K562 (cell line): Measurements from ENCODE around the gene CTXN3. TPM values are rescaled to one million over a fixed set of nuclear protein-coding genes. Genes with fewer than 3 reads are reported as not detected.

Experiments
- ATAC-seq: fragments of 200-7000 bp; cut with Tn5 transposase; 3 replicates; pipeline ENCODE4 v1.9.1; 2020; ENCODE audit warnings: moderate library complexity
- BruUV-seq: library from RNA; stranded (reverse); fragments of 400-500 nt; replicated peaks from 2 replicates; lab custom pipeline; 2021; lab: Mats Ljungman, UMichigan
- CTCF ChIA-PET: fragments of 300-600 bp; formaldehyde crosslinking; extraction: SDS; loops from one replicate; lab custom pipeline; 2021; ENCODE audit warnings: low intra/inter-chr PET ratio; lab: Yijun Ruan, JAX
- POLR2A ChIA-PET: fragments of 300-600, 350-650 bp; sonication (Branson Sonifier 250); formaldehyde crosslinking; extraction: SDS; loops from one replicate; lab custom pipeline; 2021; ENCODE audit warnings: antibody characterized with exemption, inconsistent platforms; lab: Yijun Ruan, JAX
- DNase-seq, 4 experiments: peaks; one replicate each; pipeline versions ENCODE4 v3.0.0 to v3.0.0-alpha.2; 2011 to 2018; ENCODE audit warnings: low spot score in 3 of 4, mixed read lengths in 3 of 4; ENCODE audit errors: extremely low read depth in 1 of 4
- FAIRE-seq: peaks from 2 replicates; lab custom pipeline; 2011; peaks lifted over from hg19 to GRCh38; lab: Jason Lieb, UNC
- H2AFZ ChIP-seq: 2 replicates; pipeline ENCODE4 v1.6.0; 2011; ENCODE audit warnings: low read depth, low read length, control low read depth, inconsistent platforms
- H3K27ac ChIP-seq: fragments of 200-600 bp; 3 replicates; pipeline ENCODE4 v1.8.0; 2011; ENCODE audit warnings: low read depth, mild to moderate bottlenecking, control low read depth, inconsistent platforms, low read length, moderate library complexity, mixed read lengths; ENCODE audit errors: extremely low read depth
- H3K27me3 ChIP-seq, 2 experiments: fragments of 300-600 bp in 1 of 2; 2 replicates in 1 of 2; 3 replicates in 1 of 2; pipeline versions ENCODE4 v1.6.0 to v1.8.0; 2011; ENCODE audit warnings: inconsistent platforms in 2 of 2, low read length in 2 of 2, mild to moderate bottlenecking in 1 of 2, mixed read lengths in 1 of 2, moderate library complexity in 1 of 2; ENCODE audit not compliant: control insufficient read depth in 2 of 2, insufficient read depth in 2 of 2
- H3K36me3 ChIP-seq: fragments of 300-600 bp; 3 replicates; pipeline ENCODE4 v1.8.0; 2011; ENCODE audit warnings: mild to moderate bottlenecking, low read length, inconsistent platforms; ENCODE audit not compliant: control insufficient read depth, insufficient read depth
- H3K4me1 ChIP-seq, 2 experiments: fragments of 200-600 bp in 1 of 2; replicated peaks in 1 of 2; 2 replicates in 1 of 2; 3 replicates in 1 of 2; pipeline versions ENCODE4 v1.5.1 to v1.8.0; 2011; ENCODE audit warnings: inconsistent platforms in 2 of 2, low read length in 2 of 2, mild to moderate bottlenecking in 1 of 2, mixed read lengths in 1 of 2, moderate library complexity in 1 of 2; ENCODE audit not compliant: control insufficient read depth in 2 of 2, insufficient read depth in 2 of 2
- H3K4me2 ChIP-seq: 2 replicates; pipeline ENCODE4 v1.6.1; 2011; ENCODE audit warnings: low read length, control low read depth, inconsistent platforms, mixed read lengths; ENCODE audit not compliant: insufficient read depth
- H3K4me3 ChIP-seq: fragments of 200-600 bp; sonication (generic), shearing (Covaris generic); 2 replicates; pipeline ENCODE4 v1.5.1; 2016; ENCODE audit warnings: control low read depth, inconsistent platforms
- H3K79me2 ChIP-seq: fragments of 200-600 bp; 3 replicates; pipeline ENCODE4 v1.8.0; 2011; ENCODE audit warnings: low read length, inconsistent platforms; ENCODE audit not compliant: control insufficient read depth, insufficient read depth
- H3K9ac ChIP-seq, 2 experiments: 2 replicates each; pipeline versions ENCODE4 v1.6.0 to v1.6.1; 2011; ENCODE audit warnings: low read depth in 2 of 2, low read length in 2 of 2, control low read depth in 1 of 2, inconsistent platforms in 1 of 2, mild to moderate bottlenecking in 1 of 2, mixed read lengths in 1 of 2; ENCODE audit not compliant: insufficient read depth in 1 of 2
- H3K9me1 ChIP-seq: one replicate; pipeline ENCODE4 v1.6.0; 2011; ENCODE audit warnings: inconsistent platforms, mild to moderate bottlenecking, low read length, moderate library complexity; ENCODE audit not compliant: control insufficient read depth, insufficient read depth
- H3K9me3 ChIP-seq: replicated peaks from 2 replicates; pipeline ENCODE4 v1.5.1; 2011; ENCODE audit warnings: low read depth, low read length, inconsistent platforms; ENCODE audit not compliant: control insufficient read depth, insufficient read depth
- H4K20me1 ChIP-seq: replicated peaks from 2 replicates; pipeline ENCODE4 v1.6.1; 2011; ENCODE audit warnings: low read length, inconsistent platforms, mixed read lengths; ENCODE audit not compliant: control insufficient read depth, insufficient read depth
- GATAD2B ChIP-seq: fragments of 450-650 bp; IDR thresholded peaks from 2 replicates; pipeline ENCODE4 v1.6.1; 2017; ENCODE audit warnings: mild to moderate bottlenecking, borderline replicate concordance
- GTF2A2 ChIP-seq: IDR thresholded peaks from 2 replicates; pipeline ENCODE4 v1.6.1; 2016; ENCODE audit warnings: mild to moderate bottlenecking, missing genetic modification characterization, missing compliant biosample characterization
- HDAC6 ChIP-seq: IDR thresholded peaks from 2 replicates; pipeline ENCODE4 v1.6.1; 2012; ENCODE audit warnings: low read depth, mild to moderate bottlenecking, control low read depth, inconsistent platforms, low read length, moderate library complexity
- ILK ChIP-seq: fragments of 450-650 bp; IDR thresholded peaks from 2 replicates; pipeline ENCODE4 v1.6.1; 2016; ENCODE audit warnings: missing genetic modification characterization, low read depth, mild to moderate bottlenecking, missing compliant biosample characterization, moderate library complexity, borderline replicate concordance
- TEAD2 ChIP-seq: fragments of 450-650 bp; IDR thresholded peaks from 2 replicates; pipeline ENCODE4 v1.6.1; 2016; ENCODE audit warnings: missing genetic modification characterization, control low read depth, missing compliant biosample characterization
- ZC3H4 ChIP-seq: sonication (generic); formaldehyde crosslinking; IDR thresholded peaks from 2 replicates; pipeline ENCODE4 v1.9.0; 2021; ENCODE audit warnings: missing genetic modification reagents, borderline replicate concordance
- WGBS: fragments of 100-300 bp; shearing (Covaris generic); methylation state at CpG from one replicate; pipeline ENCODE4 v1.1.6; 2016; ENCODE audit warnings: low coverage, mixed read lengths; ENCODE audit not compliant: insufficient coverage; ENCODE audit errors: missing lambda C conversion rate; 5-methylcytosine and 5-hydroxymethylcytosine counted together
- in situ Hi-C: fragments of 300-500 bp; cut with MboI; formaldehyde crosslinking; loops from 4 replicates; pipeline ENCODE4 v1.15.0; 2018; ENCODE audit warnings: inconsistent platforms, mixed read lengths
- intact Hi-C: fragments of 100-400 bp; cut with micrococcal nuclease; formaldehyde crosslinking; loops from 2 replicates; pipeline ENCODE4 v1.14.2; 2022
- polyA plus RNA-seq, 8 experiments: library from polyadenylated mRNA; depleted of rRNA in 4 of 8; stranded (reverse) in 5 of 8; unstranded in 3 of 8; fragments of >200 nt; fragmentation: Nextera tagmentation in 2 of 8; fragmentation: Illumina TruSeq in 1 of 8; extraction: Ambion mirVana in 2 of 8; extraction: Trizol in 1 of 8; gene quantifications; 2 replicates each; pipeline versions ENCODE4 v1.2.1 to v1.2.3, GENCODE V29; 2011 to 2014; ENCODE audit warnings: inconsistent platforms in 1 of 8, missing spikeins in 1 of 8
- total RNA-seq, 7 experiments: library from RNA; depleted of rRNA in 6 of 7; stranded (reverse); fragments of >200 nt in 6 of 7; fragmentation: Illumina TruSeq in 2 of 7; extraction: Trizol in 2 of 7; gene quantifications; 2 replicates each; pipeline versions ENCODE4 v1.2.1 to v1.2.3, GENCODE V29; 2011 to 2021; ENCODE audit warnings: low replicate concordance in 1 of 7
- TF ChIP-seq, protein P1 (sequence below), 3 experiments: fragments of 200-800 bp in 1 of 3; sonication (Bioruptor generic) in 1 of 3; sonication (generic) in 1 of 3; formaldehyde crosslinking in 1 of 3; IDR thresholded peaks; 2 replicates each; pipeline versions ENCODE4 v1.6.1 to v1.8.0; 2016 to 2022; ENCODE audit warnings: mild to moderate bottlenecking in 2 of 3, missing compliant biosample characterization in 2 of 3, missing genetic modification characterization in 2 of 3, missing genetic modification reagents in 1 of 3
- TF ChIP-seq, protein P2 (sequence below): fragments of 450-650 bp; IDR thresholded peaks from 2 replicates; pipeline ENCODE4 v1.6.1; 2016; ENCODE audit warnings: antibody characterized with exemption

The CTXN3 gene
- total and polyA plus RNA-seq, 9 of the 15 experiments (the other 6 are each of a cell fraction or from before 2014, with no cell fraction given) = not detected

DNA sequence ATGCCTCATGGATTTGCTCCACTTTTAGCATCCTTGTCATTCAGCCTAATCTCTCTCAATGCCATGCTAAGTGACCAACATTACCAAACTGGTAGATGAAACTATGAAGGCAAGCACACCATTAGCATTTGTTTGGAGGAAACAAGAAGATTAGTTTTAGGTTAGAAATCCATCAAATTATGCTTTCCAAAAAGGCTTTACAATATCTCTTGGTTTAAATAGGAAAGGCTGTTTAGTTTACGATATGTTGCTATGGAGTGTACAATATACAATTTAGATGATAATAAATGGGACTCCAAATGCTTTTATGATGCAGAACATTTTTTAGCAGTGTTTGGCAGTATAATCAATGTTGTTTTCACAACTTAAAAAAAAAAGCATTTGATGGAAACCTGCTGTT, 47.8 kb upstream of the CTXN3 start:
- ATAC-seq = no peak
- DNase-seq = no peak
- Histone ChIP-seq H3K27ac (no peak overlapping the region), H3K9ac (no peak overlapping the region), H3K9me3 (no peaks in the 10 kb centered on the region), H3K4me1 (no peaks in the 10 kb centered on the region), H3K9me1 (no peaks in the 10 kb centered on the region), H3K4me2 (no peak overlapping the region), H3K79me2 (no peaks in the 10 kb centered on the region), H4K20me1 (no peaks in the 10 kb centered on the region), H3K27me3 (peaks cover 0 to 3% of the 10 kb centered on the region in 2 experiments; a peak in 1 of 5 replicates), H3K4me3 (no peak overlapping the region), H2AFZ (no peak overlapping the region), H3K36me3 (no peaks in the 10 kb centered on the region)
- TF ChIP-seq GTF2A2 (tag) = no peak
- BruUV-seq = no TSS peak
- intact Hi-C loops = no loop called here
- in situ Hi-C loops = no loop called here
- POLR2A ChIA-PET = no interaction called here
- no peak for FAIRE-seq
- CTCF ChIA-PET = no interaction called here
- 0% methylated on average over 1 of the region's 1 CpG for WGBS

DNA sequence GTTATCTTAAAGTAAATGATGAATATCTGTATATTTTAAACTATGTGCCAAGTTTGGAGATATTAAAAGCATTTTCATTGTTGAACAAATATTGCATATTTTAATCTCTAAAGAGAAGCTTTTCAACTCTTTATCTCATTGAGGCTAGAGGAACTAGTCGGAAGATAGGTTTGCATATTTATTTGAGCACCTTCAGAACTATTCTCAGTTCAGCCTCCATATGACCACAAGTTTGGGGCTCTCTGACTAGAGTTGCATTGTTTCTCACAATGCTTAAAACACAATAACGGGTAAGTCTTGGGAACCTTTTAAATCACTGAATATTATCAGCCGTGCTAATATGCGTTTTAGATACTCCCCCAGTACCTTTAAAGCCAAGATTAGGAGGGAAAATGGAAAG, 47.3 kb upstream of the CTXN3 start:
- DNase-seq (no peak), ATAC-seq (no peak), FAIRE-seq (no peak)
- Histone ChIP-seq H3K4me1 (no peaks in the 10 kb centered on the region), H3K9ac (no peak overlapping the region), H3K9me1 (no peaks in the 10 kb centered on the region), H3K27ac (no peak overlapping the region), H3K79me2 (no peaks in the 10 kb centered on the region), H4K20me1 (no peaks in the 10 kb centered on the region), H3K27me3 (peaks cover 0 to 6% of the 10 kb centered on the region in 2 experiments; a peak in 1 of 5 replicates), H3K4me3 (no peak overlapping the region), H3K36me3 (no peaks in the 10 kb centered on the region), H3K9me3 (no peaks in the 10 kb centered on the region), H3K4me2 (no peak overlapping the region), H2AFZ (no peak overlapping the region)
- BruUV-seq = no TSS peak
- in situ Hi-C loops (no loop called here), intact Hi-C loops (no loop called here)
- WGBS = 0% methylated on average over 4 of the region's 4 CpGs
- POLR2A ChIA-PET = no interaction called here
- CTCF ChIA-PET = no interaction called here
- TF ChIP-seq, protein P1, sequence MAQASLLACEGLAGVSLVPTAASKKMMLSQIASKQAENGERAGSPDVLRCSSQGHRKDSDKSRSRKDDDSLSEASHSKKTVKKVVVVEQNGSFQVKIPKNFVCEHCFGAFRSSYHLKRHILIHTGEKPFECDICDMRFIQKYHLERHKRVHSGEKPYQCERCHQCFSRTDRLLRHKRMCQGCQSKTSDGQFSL (CRISPR knock-in tag; IDR thresholded peaks at IDR 0.05) = no peak
- TF ChIP-seq, protein P1 (tag; IDR thresholded peaks at IDR 0.05) = no peak
- TF ChIP-seq ZC3H4 (no peak), TEAD2 (tag) (no peak), HDAC6 (no peak), ILK (tag) (no peak), GATAD2B (no peak)
- TF ChIP-seq, protein P2, sequence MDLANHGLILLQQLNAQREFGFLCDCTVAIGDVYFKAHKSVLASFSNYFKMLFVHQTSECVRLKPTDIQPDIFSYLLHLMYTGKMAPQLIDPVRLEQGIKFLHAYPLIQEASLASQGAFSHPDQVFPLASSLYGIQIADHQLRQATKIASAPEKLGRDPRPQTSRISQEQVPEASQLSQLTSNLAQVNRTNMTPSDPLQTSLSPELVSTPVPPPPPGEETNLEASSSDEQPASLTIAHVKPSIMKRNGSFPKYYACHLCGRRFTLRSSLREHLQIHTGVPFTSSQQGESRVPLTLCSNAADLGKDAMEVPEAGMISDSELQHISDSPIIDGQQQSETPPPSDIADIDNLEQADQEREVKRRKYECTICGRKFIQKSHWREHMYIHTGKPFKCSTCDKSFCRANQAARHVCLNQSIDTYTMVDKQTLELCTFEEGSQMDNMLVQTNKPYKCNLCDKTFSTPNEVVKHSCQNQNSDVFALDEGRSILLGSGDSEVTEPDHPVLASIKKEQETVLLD = no peak
